Nephron progenitor cell (in vitro differentiated cells): ENCODE results near the gene RAI1.

Experiments
- DNase-seq: peaks from one replicate; pipeline ENCODE4 v3.0.0; 2021
- H3K27ac Mint-ChIP-seq: 2 replicates; pipeline ENCODE4 v1.8.0; 2021; ENCODE audit warnings: mild to moderate bottlenecking, moderate library complexity, mixed read lengths
- H3K27me3 Mint-ChIP-seq: 2 replicates; pipeline ENCODE4 v1.8.0; 2021; ENCODE audit warnings: mild to moderate bottlenecking, low read depth, mixed read lengths; ENCODE audit not compliant: poor library complexity
- H3K36me3 Mint-ChIP-seq: 2 replicates; pipeline ENCODE4 v1.8.0; 2021; ENCODE audit warnings: low read depth, mixed read lengths
- H3K4me1 Mint-ChIP-seq: 2 replicates; pipeline ENCODE4 v1.8.0; 2021; ENCODE audit warnings: mixed read lengths
- H3K4me3 Mint-ChIP-seq: 2 replicates; pipeline ENCODE4 v1.8.0; 2021; ENCODE audit warnings: mild to moderate bottlenecking, moderate library complexity, mixed read lengths
- H3K9me3 Mint-ChIP-seq: 2 replicates; pipeline ENCODE4 v1.8.0; 2021; ENCODE audit warnings: mild to moderate bottlenecking, moderate library complexity, mixed read lengths
- CTCF ChIP-seq: fragments of 200-600 bp; sonication (generic); IDR thresholded peaks from 2 replicates; pipeline ENCODE4 v1.5.0; 2021; ENCODE audit warnings: antibody characterized with exemption

The RAI1 gene

GRCh38 chr17:17713839-17714238 lies 32.6 kb downstream of the RAI1 start:
- H3K36me3 Mint-ChIP-seq = no peaks in the 10 kb centered on the region

GRCh38 chr17:17714261-17714866 lies 33.1 kb downstream of the RAI1 start:
- no peak for DNase-seq
- Mint-ChIP-seq H3K27me3 (peaks cover 12% of the 10 kb centered on the region), H3K36me3 (no peaks in the 10 kb centered on the region), H3K9me3 (no peaks in the 10 kb centered on the region), H3K4me1 (peaks cover 89% of the 10 kb centered on the region), H3K27ac (peak overlapping the region; percentile 85), H3K4me3 (no peak overlapping the region)
- no peak for TF ChIP-seq CTCF

More at GRCh38 chr17:17713839-17714238, 32.6 kb downstream of the RAI1 start:
- Mint-ChIP-seq H3K9me3 (no peaks in the 10 kb centered on the region), H3K27me3 (peaks cover 12% of the 10 kb centered on the region), H3K4me1 (peaks cover 88% of the 10 kb centered on the region), H3K4me3 (no peak overlapping the region), H3K27ac (peak overlapping the region; percentile 85)
- DNase-seq = no peak
- TF ChIP-seq CTCF = no peak

GRCh38 chr17:17714879-17715278 lies 33.6 kb downstream of the RAI1 start:
- H3K27me3 Mint-ChIP-seq = peaks cover 12% of the 10 kb centered on the region
- TF ChIP-seq CTCF = no peak
- peaks cover 87% of the 10 kb centered on the region for H3K4me1 Mint-ChIP-seq
- no peak for DNase-seq
- no peaks in the 10 kb centered on the region for H3K36me3 Mint-ChIP-seq
- H3K4me3 Mint-ChIP-seq = no peak overlapping the region
- H3K27ac Mint-ChIP-seq = no peak overlapping the region
- H3K9me3 Mint-ChIP-seq = no peaks in the 10 kb centered on the region

GRCh38 chr17:17716837-17717523 lies 35.7 kb downstream of the RAI1 start:
- peaks cover 17% of the 10 kb centered on the region for H3K27me3 Mint-ChIP-seq
- DNase-seq = no peak
- no peak overlapping the region for H3K27ac Mint-ChIP-seq
- no peaks in the 10 kb centered on the region for H3K36me3 Mint-ChIP-seq
- peaks cover 80% of the 10 kb centered on the region for H3K4me1 Mint-ChIP-seq
- no peak overlapping the region for H3K4me3 Mint-ChIP-seq
- no peak for TF ChIP-seq CTCF
- no peaks in the 10 kb centered on the region for H3K9me3 Mint-ChIP-seq

GRCh38 chr17:17718251-17718650 lies 37.0 kb downstream of the RAI1 start:
- Mint-ChIP-seq H3K27ac (no peak overlapping the region), H3K27me3 (peaks cover 12% of the 10 kb centered on the region), H3K36me3 (no peaks in the 10 kb centered on the region), H3K9me3 (no peaks in the 10 kb centered on the region), H3K4me1 (peaks cover 81% of the 10 kb centered on the region), H3K4me3 (no peak overlapping the region)
- TF ChIP-seq CTCF = no peak
- no peak for DNase-seq
